ENCODE data around the gene GNAZ. TPM values are rescaled to one million over a fixed set of nuclear protein-coding genes. Genes with fewer than 3 reads are reported as not detected.
"Not testable (repeated sequence)": the region's sequence is repeated elsewhere in the genome, so short reads cannot be mapped to it uniquely, and the experiment has no call there.

The GNAZ gene
- 6.3 TPM for polyA plus RNA-seq (2013, experiment 1 of 2)
- polyA plus RNA-seq (2013, experiment 2 of 2) = 9.8 TPM

DNA sequence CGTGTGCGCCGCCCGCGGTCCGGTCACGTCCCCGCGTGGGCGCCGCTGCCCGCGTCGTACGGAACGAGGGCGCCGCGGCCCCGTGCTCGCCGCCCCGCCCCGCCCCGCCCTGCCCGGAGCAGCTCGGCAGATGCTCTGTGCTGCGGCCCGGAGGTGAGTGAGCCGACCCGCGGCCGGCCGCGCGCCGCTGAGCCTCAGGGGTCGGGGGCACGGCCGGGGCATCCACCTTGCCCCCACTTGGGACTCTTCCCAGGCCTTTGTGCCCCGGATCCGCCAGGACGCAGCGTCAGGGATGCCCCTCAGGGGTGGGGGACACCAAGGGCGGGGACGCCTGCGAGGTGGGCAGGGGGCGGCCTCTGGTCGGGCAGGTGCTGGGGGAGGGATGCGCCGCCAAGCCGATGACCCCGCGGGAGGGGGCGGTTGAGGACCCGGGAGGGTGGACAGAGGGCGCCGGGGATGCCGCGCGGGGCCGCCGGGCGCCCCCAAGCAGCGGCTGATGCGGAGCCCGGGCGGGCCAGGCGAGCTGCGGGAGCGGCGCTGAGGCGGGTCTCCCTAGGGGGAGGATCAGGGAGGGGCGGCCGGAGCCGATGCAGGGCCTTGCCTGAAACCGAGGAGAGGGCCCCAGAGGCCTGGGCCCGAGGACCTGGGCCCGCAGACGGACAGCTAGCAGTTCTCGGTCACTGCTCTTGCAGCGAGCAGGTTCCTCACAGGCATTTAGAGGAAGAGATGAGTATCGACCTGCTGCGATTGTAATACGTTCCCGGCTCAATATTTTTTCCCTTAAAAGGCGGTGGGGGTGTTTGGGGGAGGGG, at the start of gene GNAZ:
TSS of gene GNAZ (plus strand) at position 102 of the 812 bp plus-strand sequence. CDS start 25,177 bp downstream, outside the sequence.
- H3K9ac ChIP-seq (ENCODE audit: low read depth, low read length) = peak within 1 kb of the TSS; percentile 45
- H3K4me3 ChIP-seq (ENCODE audit: low read length) = peak within 1 kb of the TSS; percentile 68
- no peaks in the 10 kb centered on the region for H3K9me3 ChIP-seq (ENCODE audit: insufficient read depth, low read depth, low read length)
- peaks cover 43% of the 10 kb centered on the region for H3K27me3 ChIP-seq (ENCODE audit: insufficient read depth, low read length)
- WGBS = 1% methylated on average over 87 of the region's 87 CpGs
- no peak within 1 kb of the TSS for H3K27ac ChIP-seq (ENCODE audit: low read depth, low read length)
- no peaks in the 10 kb centered on the region for H3K36me3 ChIP-seq (ENCODE audit: insufficient read depth, low read length)
- H3K4me1 ChIP-seq (ENCODE audit: insufficient read depth, low read length) = 0 out of 2 replicates have a peak, but pooled peaks cover 6% of the 10 kb centered on the region

DNA sequence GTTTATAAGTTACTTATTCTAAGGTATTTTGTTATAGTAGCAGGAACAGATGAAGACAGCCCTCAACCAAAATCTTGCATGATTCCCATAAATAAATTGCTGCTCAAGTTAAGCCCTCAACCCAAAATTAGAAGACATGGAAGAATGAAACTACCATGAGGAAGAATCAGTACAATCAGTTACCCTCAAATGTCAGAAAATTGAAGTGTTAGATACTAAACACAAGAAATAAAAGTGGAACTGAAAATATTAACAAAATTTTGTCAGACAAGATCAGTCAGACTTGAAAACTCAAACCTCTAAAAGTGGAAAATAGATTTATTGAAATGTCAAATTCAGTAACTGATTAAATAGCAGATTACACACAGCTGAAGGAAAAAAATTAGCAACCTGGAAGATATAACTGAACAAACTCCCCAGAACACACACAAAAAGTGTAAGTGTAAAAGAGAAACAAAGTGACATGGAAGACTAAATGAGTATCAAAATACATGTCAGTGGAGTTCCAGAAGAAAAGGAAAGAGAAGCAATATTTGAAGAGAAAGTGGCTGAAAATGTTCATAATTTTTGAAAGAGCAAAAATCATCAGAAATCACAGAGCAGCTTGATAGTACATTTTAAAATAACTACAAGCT, 49.5 kb upstream of the GNAZ start:
- H3K9me3 ChIP-seq (ENCODE audit: insufficient read depth, low read depth, low read length) = no peaks in the 10 kb centered on the region
- H3K9ac ChIP-seq (ENCODE audit: low read depth, low read length) = no peak overlapping the region
- no peak overlapping the region for H3K27ac ChIP-seq (ENCODE audit: low read depth, low read length)
- no peaks in the 10 kb centered on the region for H3K27me3 ChIP-seq (ENCODE audit: insufficient read depth, low read length)
- H3K4me3 ChIP-seq (ENCODE audit: low read length) = no peak overlapping the region
- no peaks in the 10 kb centered on the region for H3K36me3 ChIP-seq (ENCODE audit: insufficient read depth, low read length)
- H3K4me1 ChIP-seq (ENCODE audit: insufficient read depth, low read length) = no peaks in the 10 kb centered on the region

DNA sequence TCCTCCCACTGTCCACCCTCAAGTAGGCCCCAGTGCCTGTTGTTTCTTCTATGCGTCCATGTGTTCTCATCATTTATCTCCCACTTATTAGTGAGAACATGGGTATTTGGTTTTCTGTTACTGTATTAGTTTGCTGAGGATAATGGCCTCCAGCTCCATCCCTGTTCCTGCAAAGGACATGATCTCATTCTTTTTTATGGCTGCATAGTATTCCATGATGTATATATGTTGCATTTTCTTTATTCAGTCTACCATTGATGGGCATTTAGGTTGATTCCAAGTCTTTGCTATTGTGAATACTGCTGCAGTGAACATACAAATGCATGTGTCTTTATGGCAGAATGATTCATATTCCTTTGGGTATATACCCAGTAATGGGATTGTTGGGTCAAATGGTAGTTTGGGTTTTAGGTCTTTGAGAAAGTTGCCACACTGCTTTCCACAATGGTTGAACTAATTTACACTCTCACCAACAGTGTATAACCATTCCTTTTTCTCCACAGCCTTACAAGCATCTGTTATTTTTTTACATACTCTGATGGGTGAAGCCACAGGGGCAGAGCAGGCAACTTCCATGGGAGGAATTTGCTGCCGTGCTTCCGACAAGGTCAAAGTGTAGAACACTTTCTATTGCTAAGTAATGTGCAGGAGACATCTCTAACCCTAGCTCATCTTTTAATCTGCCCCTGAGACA, 48.5 kb upstream of the GNAZ start:
- not testable (repeated sequence) for H3K9me3 ChIP-seq (ENCODE audit: insufficient read depth, low read depth, low read length); H3K27ac ChIP-seq (ENCODE audit: low read depth, low read length); H3K27me3 ChIP-seq (ENCODE audit: insufficient read depth, low read length); H3K4me3 ChIP-seq (ENCODE audit: low read length); H3K9ac ChIP-seq (ENCODE audit: low read depth, low read length); H3K36me3 ChIP-seq (ENCODE audit: insufficient read depth, low read length); H3K4me1 ChIP-seq (ENCODE audit: insufficient read depth, low read length)
- 97% methylated on average over 2 of the region's 3 CpGs for WGBS

DNA sequence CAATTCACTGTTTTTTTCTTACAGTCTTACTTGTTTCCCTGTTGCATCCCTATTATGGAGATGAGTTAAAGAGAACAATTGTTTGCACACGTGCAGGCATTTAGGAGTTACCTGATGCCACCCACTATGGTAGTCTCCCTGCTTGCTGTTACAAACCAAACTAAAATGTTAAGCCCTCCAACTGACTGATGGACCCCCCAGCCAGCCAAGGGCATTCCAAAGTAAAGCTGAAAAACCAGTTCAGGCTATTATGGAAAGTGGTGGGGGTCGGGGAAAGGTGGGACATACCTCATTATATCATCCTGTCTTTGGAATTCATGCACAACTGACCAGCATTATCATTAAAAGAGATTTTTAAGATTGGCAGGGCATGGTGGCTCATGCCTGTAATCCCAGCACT, 47.0 kb upstream of the GNAZ start:
- Histone ChIP-seq H3K27me3 (ENCODE audit: insufficient read depth, low read length) (no peaks in the 10 kb centered on the region), H3K4me3 (ENCODE audit: low read length) (no peak overlapping the region), H3K27ac (ENCODE audit: low read depth, low read length) (no peak overlapping the region), H3K9me3 (ENCODE audit: insufficient read depth, low read depth, low read length) (no peaks in the 10 kb centered on the region), H3K36me3 (ENCODE audit: insufficient read depth, low read length) (no peaks in the 10 kb centered on the region), H3K4me1 (ENCODE audit: insufficient read depth, low read length) (no peaks in the 10 kb centered on the region), H3K9ac (ENCODE audit: low read depth, low read length) (no peak overlapping the region)
- 88% methylated on average over 1 of the region's 2 CpGs for WGBS

DNA sequence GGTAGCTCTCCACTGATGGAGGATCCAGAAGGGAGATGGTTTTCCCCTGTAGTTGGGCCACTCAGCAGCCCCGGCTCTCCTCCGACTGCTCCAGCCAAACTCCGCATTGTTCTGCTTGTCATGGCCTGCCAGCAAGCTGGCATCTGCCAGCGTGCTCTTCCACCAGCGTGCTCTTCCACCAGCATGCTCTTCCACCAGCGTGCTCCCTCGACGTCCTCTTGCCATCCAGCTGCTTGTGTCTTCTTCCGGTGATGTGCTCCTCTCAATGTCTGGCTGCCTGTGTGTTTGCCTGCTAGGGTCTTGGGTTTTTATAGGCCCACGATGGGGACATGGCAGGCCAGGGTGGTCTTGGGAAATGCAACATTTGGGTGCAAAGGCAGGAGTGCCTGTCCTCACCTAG, 43.5 kb upstream of the GNAZ start:
- Histone ChIP-seq H3K4me3 (ENCODE audit: low read length) (no peak overlapping the region), H3K36me3 (ENCODE audit: insufficient read depth, low read length) (no peaks in the 10 kb centered on the region), H3K9me3 (ENCODE audit: insufficient read depth, low read depth, low read length) (no peaks in the 10 kb centered on the region), H3K9ac (ENCODE audit: low read depth, low read length) (no peak overlapping the region), H3K27ac (ENCODE audit: low read depth, low read length) (no peak overlapping the region), H3K27me3 (ENCODE audit: insufficient read depth, low read length) (no peaks in the 10 kb centered on the region), H3K4me1 (ENCODE audit: insufficient read depth, low read length) (peaks cover 16% of the 10 kb centered on the region)
- WGBS = 93% methylated on average over 10 of the region's 10 CpGs

DNA sequence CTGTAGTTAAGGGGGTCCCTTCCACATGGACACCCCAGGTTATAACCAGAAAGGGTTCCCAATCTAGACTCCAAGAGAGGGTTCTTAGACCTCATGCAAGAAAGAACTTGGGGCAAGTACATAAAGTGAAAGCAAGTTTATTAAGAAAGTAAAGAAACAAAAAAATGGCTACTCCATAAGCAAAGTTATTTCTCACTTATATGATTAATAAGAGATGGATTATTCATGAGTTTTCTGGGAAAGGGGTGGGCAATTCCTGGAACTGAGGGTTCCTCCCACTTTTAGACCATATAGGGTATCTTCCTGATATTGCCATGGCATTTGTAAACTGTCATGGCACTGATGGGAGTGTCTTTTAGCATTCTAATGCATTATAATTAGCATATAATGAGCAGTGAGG, 42.5 kb upstream of the GNAZ start:
- not testable (repeated sequence) for H3K27ac ChIP-seq (ENCODE audit: low read depth, low read length); H3K9ac ChIP-seq (ENCODE audit: low read depth, low read length); H3K4me3 ChIP-seq (ENCODE audit: low read length); H3K9me3 ChIP-seq (ENCODE audit: insufficient read depth, low read depth, low read length); H3K27me3 ChIP-seq (ENCODE audit: insufficient read depth, low read length); H3K36me3 ChIP-seq (ENCODE audit: insufficient read depth, low read length)
- H3K4me1 ChIP-seq (ENCODE audit: insufficient read depth, low read length) = peaks cover 16% of the 10 kb centered on the region

DNA sequence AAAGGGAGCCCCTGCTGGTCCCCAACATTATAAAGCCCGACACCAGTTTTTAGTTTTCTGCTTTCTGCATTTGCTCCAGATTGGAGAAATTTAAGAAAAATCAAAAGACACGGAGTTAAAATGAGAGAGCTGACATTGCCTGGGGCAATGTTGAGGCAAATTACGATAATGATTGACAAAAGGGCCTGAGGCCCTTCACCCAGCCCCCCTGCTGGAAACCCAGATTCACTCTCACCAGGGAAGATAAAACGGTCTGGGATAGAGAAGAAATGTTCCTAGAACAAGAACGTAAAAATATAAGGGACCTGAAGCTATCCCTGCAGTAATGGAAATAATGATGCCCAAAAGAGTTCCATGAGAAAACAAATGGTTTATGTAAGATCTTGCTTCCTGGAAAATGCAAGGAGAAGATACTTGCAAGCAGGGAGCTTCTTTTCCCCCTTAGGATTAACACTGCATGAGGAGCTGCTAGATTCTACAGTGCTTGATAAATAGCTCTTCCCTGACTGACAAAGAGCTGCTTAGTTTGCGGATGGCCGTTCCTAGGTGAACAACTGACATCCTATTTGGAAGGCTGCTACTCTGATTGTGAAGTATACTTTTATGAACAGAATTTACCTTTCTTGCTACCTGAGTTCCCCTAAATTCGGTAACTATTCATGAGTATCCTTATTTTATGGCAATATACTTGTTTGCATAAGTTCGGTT, 40.6 kb upstream of the GNAZ start:
- H3K9me3 ChIP-seq (ENCODE audit: insufficient read depth, low read depth, low read length) = no peaks in the 10 kb centered on the region

DNA sequence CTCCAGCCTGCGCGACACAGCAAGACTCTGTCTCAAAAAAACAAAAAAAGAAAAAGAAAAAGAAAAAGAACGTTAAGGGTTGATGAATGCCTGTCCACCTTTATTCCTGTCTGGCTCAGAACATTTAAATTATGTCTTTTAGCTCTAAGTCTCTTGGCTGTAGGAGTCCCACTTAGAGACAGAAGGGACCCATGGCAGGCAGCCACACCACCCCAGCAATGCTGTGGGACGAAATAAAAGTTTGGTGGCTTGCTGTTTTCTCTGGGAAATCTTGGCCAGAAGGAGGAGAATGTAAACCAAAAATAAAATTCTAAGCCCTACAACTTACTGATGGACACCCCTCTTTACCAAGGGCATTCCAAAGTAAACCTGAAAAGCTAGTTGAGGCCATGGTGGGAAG, 38.9 kb upstream of the GNAZ start:
- WGBS = 79% methylated on average over 4 of the region's 4 CpGs
- no peak overlapping the region for H3K9ac ChIP-seq (ENCODE audit: low read depth, low read length)
- H3K4me3 ChIP-seq (ENCODE audit: low read length) = no peak overlapping the region
- peaks cover 19% of the 10 kb centered on the region for H3K4me1 ChIP-seq (ENCODE audit: insufficient read depth, low read length)
- no peaks in the 10 kb centered on the region for H3K27me3 ChIP-seq (ENCODE audit: insufficient read depth, low read length)
- H3K9me3 ChIP-seq (ENCODE audit: insufficient read depth, low read depth, low read length) = no peaks in the 10 kb centered on the region
- H3K27ac ChIP-seq (ENCODE audit: low read depth, low read length) = no peak overlapping the region
- no peaks in the 10 kb centered on the region for H3K36me3 ChIP-seq (ENCODE audit: insufficient read depth, low read length)

More for the DNA sequence above, 40.6 kb upstream of the GNAZ start:
- no peak overlapping the region for H3K9ac ChIP-seq (ENCODE audit: low read depth, low read length)
- no peak overlapping the region for H3K4me3 ChIP-seq (ENCODE audit: low read length)
- no peaks in the 10 kb centered on the region for H3K27me3 ChIP-seq (ENCODE audit: insufficient read depth, low read length)
- peak overlapping the region; percentile 16; the same call in 1 of the 2 replicates for H3K27ac ChIP-seq (ENCODE audit: low read depth, low read length)
- H3K36me3 ChIP-seq (ENCODE audit: insufficient read depth, low read length) = no peaks in the 10 kb centered on the region
- WGBS = 37% methylated on average over 9 of the region's 9 CpGs
- peaks cover 19% of the 10 kb centered on the region for H3K4me1 ChIP-seq (ENCODE audit: insufficient read depth, low read length)

DNA sequence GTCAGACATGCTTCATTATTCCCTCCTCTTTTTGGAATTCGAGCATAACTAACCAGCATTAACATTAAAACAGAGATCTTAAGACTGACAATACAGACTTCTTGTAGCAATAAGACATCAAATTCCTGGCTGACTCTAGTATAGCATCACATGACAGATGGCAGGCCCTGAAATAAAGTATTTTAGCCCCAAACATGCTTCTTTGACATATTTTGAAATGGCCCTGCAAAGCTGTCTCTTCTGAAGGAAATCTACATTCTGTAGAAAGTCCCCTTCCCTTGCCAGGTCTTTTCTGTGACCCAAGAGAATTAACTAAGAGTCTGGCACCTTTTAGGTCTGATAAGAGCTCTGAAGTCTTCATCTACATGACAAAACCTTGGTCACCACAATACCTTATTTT, 38.5 kb upstream of the GNAZ start:
- Histone ChIP-seq H3K36me3 (ENCODE audit: insufficient read depth, low read length) (no peaks in the 10 kb centered on the region), H3K4me3 (ENCODE audit: low read length) (no peak overlapping the region), H3K9me3 (ENCODE audit: insufficient read depth, low read depth, low read length) (no peaks in the 10 kb centered on the region), H3K27ac (ENCODE audit: low read depth, low read length) (no peak overlapping the region), H3K4me1 (ENCODE audit: insufficient read depth, low read length) (peaks cover 19% of the 10 kb centered on the region), H3K9ac (ENCODE audit: low read depth, low read length) (no peak overlapping the region), H3K27me3 (ENCODE audit: insufficient read depth, low read length) (no peaks in the 10 kb centered on the region)
- WGBS = 88% methylated on average over 1 of the region's 1 CpG

DNA sequence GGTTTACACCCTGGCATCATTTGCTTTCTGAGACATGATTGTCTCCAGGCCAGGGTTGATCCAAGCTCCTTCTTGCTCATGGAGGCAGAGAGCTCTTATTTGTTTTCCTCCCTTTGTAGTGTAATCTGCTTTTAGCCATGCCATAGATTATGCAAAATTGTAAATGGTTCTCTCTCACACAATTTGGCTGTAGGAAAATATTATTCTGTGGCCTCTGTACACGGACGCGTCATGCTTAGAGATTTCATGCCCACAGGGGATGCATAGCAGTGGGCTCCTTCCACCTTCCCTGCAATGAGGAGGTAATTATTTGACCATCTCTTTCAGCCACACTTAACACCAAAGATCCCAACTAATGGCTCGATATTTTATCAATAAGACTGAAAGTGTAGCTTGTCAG, 37.7 kb upstream of the GNAZ start:
- no peaks in the 10 kb centered on the region for H3K27me3 ChIP-seq (ENCODE audit: insufficient read depth, low read length)
- no peaks in the 10 kb centered on the region for H3K9me3 ChIP-seq (ENCODE audit: insufficient read depth, low read depth, low read length)
- no peak overlapping the region for H3K4me3 ChIP-seq (ENCODE audit: low read length)
- no peak overlapping the region for H3K9ac ChIP-seq (ENCODE audit: low read depth, low read length)
- peaks cover 19% of the 10 kb centered on the region for H3K4me1 ChIP-seq (ENCODE audit: insufficient read depth, low read length)
- H3K27ac ChIP-seq (ENCODE audit: low read depth, low read length) = no peak overlapping the region
- WGBS = 90% methylated on average over 4 of the region's 4 CpGs
- no peaks in the 10 kb centered on the region for H3K36me3 ChIP-seq (ENCODE audit: insufficient read depth, low read length)
